A549 treated with GW870086 at 1 μM for 4 hours (cell line): ENCODE data around the gene SLC29A1. TPM values are rescaled to one million over a fixed set of nuclear protein-coding genes. Genes with fewer than 3 reads are reported as not detected.

ENCODE experiments used
- total RNA-seq: library from RNA; stranded (reverse); fragments of 200-300 nt; extraction: Qiagen RNA extraction; gene quantifications from 5 replicates; pipeline ENCODE4 v1.2.3, GENCODE V29; 2022; ENCODE audit warnings: low read depth

SLC29A1 gene
- total RNA-seq, result 39.8 to 53.4 TPM (median 47.2 TPM) in 5 replicates

DNA sequence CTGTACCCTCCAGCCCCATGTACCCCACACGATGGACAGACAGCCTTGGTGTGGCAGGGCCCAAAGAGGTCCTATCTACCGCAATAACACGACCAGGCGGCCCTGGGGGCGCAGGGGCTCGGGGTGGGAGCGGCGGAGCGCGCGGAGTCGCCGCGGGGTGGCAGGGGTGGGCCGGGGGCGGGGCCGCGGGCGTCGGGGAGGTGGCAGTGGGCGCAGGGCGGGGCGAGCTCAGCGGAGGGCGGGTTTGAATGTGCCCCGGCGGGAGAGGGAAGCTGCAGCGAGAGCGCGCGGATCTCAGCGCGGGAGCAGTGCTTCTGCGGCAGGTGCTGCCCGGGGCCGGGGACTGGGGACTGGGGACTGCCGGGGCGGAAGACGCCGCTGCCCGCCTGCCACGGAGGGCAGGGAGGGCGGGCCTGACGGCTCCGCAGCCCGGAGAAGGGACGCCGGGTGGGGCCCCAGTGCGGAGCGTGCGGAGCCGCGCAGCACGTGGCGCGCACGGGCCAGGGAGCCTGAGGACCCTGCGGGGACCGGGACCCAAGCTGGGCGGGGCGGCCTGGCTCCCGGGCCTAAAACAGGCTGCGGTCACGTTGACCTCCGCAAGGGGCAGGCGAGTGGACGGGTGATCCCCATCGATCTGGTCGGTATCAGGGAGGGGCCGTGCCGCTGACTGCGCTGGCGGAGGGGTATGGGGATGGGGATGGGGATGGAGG lies at the start of gene SLC29A1:
Gene SLC29A1, plus strand, starts transcription at position 277 of the 710 bp plus-strand sequence. CDS start 3,719 bp downstream, outside the sequence.

DNA sequence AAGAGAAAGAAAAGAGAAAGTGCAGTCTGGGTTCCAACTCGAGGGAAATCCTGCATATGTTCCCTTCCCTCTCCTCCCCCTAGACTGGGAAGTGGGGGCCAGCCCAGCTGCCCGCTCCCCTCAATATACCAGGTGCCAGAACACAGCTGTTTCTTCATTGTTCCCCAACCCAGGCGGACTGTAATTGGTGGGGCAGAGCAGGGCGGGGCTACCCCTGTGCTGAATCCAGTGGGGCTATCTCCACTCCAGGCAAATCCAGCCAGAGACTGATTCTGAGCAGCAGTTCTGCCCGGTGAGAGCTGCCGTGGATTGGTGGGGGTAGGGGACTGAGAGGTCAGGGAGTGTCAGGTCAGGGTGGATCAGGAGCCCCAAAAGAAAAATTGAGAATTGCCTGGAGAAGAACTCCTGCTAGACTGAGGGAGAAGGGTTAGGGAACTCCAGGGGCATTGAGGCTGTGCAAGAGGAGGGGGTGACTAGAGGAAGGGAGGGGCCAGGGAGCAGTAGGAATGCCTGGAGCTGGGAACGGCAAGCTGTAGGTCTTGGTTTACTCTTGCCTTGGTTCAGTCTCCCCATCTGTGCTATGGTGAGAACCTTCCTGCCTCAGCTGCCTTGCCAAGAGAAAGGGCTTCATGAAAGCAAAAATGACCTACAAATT lies 6.6 kb upstream of the SLC29A1 start, which contains the start of gene MYMX:
Gene MYMX, plus strand, starts transcription at position 250 of the 655 bp plus-strand sequence. CDS start 546 bp downstream, outside the sequence.

DNA sequence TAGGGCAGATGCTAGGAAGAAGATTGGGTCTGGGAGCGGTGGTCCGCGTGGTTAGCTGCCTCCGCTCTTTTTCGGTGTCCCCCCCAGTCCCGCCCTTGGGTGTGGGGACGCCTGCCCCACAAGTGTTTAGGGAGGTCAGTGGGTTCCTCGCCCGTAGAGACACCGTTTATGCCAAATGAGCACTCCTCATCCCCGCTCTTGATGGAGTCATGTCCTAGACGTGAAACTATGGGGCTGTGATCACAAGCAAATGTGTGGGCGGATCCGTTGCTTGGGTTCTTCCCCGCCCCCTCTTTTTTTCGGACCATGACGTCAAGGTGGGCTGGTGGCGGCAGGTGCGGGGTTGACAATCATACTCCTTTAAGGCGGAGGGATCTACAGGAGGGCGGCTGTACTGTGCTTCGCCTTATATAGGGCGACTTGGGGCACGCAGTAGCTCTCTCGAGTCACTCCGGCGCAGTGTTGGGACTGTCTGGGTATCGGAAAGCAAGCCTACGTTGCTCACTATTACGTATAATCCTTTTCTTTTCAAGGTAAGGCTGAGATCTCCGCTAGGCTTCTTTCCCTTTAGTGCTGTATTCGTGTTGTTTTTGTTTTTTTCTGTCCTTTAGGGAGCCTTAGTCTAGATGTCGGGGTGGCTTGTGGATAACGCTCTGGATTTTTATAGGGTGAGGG lies 23.4 kb downstream of the SLC29A1 start, which contains the start of gene HSP90AB1:
Gene HSP90AB1, plus strand, starts transcription at position 439 of the 675 bp plus-strand sequence. CDS start 1,529 bp downstream, outside the sequence.

DNA sequence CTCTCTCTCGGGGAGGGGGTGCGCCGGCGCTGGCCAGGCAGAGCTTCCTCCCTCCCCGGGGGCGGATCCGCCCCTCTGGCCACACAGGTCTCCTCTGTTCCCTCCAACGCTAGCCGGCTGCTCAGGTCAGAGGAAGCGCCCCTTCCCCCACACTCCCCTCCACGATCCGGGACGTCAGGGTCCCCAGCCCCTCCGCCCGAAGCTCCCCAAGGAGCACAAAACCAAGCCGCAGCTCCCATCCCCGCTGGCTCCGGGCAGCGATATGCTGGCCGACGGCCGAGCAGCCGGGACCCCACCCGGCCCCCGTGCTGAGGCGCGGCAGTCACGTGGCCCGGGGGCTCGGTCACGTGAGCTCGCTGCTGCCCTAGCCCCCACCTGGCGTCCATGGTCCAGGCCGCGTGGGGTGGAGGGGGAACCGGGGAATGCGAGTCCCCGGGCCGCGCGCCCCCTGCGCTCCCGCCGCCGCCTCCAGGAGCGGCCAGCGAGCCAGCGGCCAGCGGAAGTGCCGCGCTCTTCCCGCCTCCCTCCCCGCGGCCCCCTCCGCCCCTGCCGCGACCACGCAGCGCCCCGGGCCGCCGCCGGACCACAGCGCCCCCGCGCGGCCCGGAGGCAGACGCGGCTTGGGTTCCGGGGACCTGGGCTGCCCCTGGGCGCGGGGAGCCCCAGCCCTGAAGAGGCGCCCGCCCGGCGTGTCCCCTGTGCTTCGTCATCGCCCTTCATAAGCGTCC lies 33.8 kb downstream of the SLC29A1 start, which contains the start of gene SLC35B2:
Gene SLC35B2, minus strand, starts transcription at position 504 of the 728 bp plus-strand sequence. Its CDS starts 118 bp downstream, at position 386.

DNA sequence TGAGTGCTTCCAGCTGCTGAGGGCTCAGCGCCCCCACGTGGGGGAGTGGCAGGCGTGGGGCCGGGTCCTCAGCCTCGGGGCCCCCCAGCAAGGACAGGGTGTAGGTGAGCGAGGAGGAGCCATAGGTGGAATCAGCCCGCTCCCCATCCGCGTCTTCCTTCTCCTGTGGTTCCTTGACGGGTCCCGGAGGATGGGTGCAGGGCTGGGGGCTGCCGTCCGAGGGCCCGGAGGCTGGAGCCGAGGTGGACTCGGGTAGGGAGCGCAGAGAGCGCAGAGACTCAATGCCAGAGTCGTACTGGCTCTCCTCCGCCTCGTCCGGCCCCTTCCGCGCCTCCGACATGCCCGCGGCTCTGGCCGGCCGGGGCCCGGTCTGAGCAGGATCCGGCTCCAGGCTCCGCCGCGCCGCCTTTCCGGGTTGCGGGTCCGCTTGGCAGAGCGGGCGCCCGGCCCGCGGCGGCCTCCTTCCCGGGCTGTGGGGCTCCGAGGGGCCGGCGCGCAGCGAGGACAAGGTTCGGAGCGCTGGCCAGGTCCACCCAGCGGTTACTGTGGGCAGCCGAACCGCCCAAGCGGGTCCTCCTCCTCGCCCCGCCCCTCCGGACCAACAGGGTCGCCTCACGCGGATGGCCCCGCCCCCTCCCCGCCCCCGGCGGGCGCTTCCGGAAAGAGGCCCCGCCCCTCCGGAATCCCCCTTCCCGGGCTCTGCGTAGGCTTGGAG lies 41.8 kb downstream of the SLC29A1 start, which contains the start of gene NFKBIE:
Gene NFKBIE, minus strand, starts transcription at position 545 of the 715 bp plus-strand sequence. Its CDS starts 205 bp downstream, at position 340.

DNA sequence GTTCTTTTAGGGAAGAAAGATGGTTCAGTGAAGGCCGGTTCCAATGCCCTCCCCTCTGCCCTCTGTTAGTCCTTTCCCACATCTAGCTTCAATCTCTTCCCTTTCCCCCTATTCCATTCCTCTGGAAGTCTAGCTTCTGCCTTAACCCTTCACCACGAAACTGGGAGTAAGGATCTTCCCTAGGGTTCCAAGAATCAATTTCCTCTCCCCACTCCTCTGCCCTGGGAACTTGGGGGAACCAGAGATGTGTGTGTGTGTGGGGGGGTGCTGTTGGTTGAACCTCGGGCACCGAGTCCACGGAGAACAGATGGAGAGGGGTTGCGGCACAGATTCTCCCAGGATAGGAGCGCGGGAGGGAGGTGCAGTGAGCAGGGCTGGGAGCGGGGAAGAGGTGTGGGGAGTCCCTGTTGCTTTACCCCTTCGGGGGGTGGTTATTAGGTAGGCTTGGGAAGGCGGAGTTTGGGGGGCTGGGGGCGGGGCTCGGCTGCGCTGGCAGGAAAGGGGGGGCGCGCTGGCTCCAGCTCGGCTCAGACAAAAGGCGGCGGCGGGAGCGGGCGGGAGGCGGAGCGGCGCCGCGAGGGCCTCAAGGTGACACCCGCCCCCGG lies 46.6 kb downstream of the SLC29A1 start, which contains the start of gene TMEM151B:
Gene TMEM151B, plus strand, starts transcription at position 530 of the 605 bp plus-strand sequence. CDS start 293 bp downstream, outside the sequence.

Other genes with a start within 250 kb of the SLC29A1 start
- gene MRPL14, start 96.1 kb upstream of the SLC29A1 start, total RNA-seq, result 58.9 to 79.1 TPM (median 65.8 TPM) in 5 replicates
- gene TMEM63B, start 96.0 kb upstream of the SLC29A1 start, total RNA-seq, result 12.9 to 16.4 TPM (median 15.4 TPM) in 5 replicates
- gene CAPN11, start 64.8 kb upstream of the SLC29A1 start, total RNA-seq, result 0.09 TPM in 1 of 5 replicates, not detected in the others
- gene MYMX, start 6.7 kb upstream of the SLC29A1 start, total RNA-seq, result not detected in 5 replicates
- gene HSP90AB1, start 23.5 kb downstream of the SLC29A1 start, total RNA-seq, result 1,114 to 1,282 TPM (median 1,178 TPM) in 5 replicates
- gene SLC35B2, start 33.9 kb downstream of the SLC29A1 start, total RNA-seq, result 52.4 to 67.0 TPM (median 66.4 TPM) in 5 replicates
- 6.6 to 9.7 TPM (median 8.5 TPM) in 5 replicates for gene NFKBIE, start 42.0 kb downstream of the SLC29A1 start, total RNA-seq
- gene TMEM151B, start 46.9 kb downstream of the SLC29A1 start, total RNA-seq, result 0.06 to 0.08 TPM (median 0.07 TPM) in 4 of 5 replicates, not detected in the other
- gene AARS2, start 89.8 kb downstream of the SLC29A1 start, total RNA-seq, result 5.8 to 7.6 TPM (median 6.8 TPM) in 5 replicates
- gene SPATS1, start 119.1 kb downstream of the SLC29A1 start, total RNA-seq, result not detected in 5 replicates
- 11.5 to 16.3 TPM (median 12.7 TPM) in 5 replicates for gene CDC5L, start 164.1 kb downstream of the SLC29A1 start, total RNA-seq